Measurements from ENCODE around the gene TBC1D22A.
"Not testable (repeated sequence)": the region's sequence is repeated elsewhere in the genome, so short reads cannot be mapped to it uniquely, and the experiment has no call there.

Gene TBC1D22A

DNA sequence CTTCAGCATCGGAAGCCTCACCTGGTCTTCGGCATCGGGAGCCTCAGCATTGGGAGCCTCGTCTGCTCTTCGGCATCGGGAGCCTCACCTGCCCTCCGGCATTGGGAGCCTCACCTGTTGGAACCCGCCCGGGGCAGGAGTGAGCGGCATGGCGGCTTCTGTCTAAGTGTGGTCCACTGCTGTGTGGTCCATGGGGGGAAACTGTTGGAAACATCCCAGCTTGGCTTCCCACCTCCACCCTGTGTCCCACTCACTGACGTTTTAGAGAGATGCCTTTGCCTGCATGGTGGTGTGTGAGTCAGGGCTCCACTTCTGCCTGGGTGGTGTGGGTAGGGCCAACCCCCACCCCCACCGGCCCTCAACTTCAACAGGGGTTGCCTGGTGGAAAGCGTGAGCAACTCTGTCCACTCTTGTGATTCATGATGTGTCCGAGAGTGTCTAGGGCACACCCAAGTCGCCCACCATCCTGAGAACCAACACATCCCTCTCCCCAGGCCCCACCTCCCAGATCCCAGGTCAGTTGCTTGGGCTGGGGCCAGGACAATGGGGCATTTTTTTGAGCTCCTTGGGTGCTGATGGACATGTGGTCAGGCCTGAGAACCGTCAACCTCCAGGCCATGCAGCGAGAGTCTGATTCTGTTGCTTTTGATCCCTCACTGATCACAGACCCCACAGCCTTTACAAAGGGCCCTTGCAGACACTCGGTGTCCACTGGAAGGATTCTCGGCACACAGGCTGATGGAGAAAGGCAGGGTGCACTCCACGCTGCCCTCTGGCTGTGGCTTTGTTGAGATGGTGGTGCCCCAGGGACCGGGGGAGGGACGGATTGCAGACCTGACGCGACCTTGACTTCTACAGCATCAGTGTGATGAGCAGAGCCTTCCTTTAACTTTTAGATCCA, 406.7 kb downstream of the TBC1D22A start:
- no peak for DNase-seq (ENCODE audit: low read depth)

DNA sequence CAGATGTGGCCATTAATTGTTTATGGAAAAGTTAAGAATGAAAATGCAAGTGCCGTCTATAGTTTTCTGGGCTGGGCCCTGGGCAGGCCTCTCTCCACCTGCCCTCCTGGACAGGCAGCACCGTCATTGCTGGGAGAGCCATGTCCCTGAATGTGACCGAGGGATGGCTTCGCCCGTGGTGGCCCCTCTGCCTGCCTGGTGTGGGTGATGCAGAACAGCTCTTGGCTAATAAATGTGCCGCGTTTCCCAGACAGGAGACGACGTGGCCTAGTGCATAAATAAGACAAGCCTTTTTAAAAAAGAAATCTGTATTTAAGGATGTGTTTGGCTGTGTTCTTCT, 407.3 kb downstream of the TBC1D22A start:
- DNase-seq (ENCODE audit: low read depth), result no peak

- DNase-seq (ENCODE audit: low read depth), result not testable (repeated sequence)
Measured at GRCh38 chr22:47170511-47171440, 408.3 kb downstream of the TBC1D22A start.

DNA sequence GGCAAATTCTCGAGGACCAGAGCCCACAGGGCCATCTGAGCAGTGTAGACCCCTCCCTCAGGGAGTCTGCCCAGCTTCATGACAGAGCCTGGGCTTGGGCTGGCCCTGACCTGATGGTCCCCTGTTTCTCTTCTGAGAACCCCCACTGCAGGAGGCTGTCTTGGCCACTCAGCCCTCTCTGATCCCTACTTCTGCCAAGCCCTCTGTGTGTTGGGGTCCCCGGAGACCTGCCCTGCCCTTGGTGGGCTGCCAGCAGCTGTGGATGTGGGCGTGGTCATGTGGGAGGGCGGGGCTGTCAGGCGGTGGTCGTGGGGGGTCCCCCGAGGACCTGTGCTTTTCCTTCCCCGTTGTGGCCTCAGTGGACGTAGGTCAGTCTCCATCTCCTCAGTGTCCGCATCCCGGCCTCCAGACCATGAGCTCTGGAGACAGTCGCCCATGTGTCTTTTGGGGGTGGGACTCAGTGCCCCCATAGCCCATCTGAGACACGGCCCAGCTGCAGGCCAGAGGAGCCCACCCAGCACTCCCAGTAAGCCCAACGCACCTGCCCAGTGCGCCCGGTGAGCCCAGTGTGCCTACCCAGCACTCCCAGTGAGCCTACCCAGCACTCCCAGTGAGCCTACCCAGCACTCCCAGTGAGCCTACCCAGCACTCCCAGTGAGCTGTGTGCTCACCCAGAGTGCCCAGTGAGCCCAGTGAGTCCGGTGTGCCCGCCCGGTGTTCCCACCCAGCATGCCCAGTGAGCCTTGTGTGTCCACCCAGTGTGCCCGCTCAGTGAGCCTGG, 409.2 kb downstream of the TBC1D22A start:
- no peak for DNase-seq (ENCODE audit: low read depth)

DNA sequence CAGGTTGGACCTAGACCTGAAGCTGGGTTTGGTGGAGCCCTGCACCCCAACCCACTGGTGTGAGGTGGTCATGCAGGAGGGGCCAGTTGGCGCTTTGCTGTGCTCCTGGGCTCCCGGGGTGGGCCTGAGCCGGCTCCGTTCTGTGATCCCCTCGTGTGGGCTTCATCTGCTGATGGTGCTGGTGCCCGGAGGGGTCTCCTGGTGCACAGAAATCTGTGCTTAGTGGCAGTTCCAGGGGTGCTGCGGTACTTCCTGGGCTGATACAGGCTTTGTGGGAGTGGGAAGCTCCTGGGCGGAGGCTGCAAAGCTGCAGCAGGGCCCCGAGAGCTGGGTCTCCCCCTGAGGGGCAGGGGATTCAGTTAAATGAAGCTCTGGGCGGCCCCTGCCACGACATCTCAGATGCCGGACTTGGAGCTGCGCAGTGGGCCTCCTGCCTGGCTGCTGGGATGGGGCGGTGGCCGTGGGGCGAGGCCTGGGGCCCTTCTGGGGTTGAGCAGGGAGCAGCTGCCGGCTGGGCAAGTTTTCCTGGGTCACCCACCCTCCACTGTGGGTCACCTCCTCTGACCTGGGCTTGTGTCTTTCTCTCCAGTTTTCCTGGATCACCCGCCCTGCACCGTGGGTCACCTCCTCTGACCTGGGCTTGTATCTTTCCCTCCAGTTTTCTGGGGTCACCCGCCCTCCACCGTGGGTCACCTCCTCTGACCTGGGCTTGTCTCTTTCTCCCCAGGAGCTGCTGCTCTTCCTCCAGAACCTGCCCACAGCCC, 410.5 kb downstream of the TBC1D22A start:
- no peak for DNase-seq (ENCODE audit: low read depth)

DNA sequence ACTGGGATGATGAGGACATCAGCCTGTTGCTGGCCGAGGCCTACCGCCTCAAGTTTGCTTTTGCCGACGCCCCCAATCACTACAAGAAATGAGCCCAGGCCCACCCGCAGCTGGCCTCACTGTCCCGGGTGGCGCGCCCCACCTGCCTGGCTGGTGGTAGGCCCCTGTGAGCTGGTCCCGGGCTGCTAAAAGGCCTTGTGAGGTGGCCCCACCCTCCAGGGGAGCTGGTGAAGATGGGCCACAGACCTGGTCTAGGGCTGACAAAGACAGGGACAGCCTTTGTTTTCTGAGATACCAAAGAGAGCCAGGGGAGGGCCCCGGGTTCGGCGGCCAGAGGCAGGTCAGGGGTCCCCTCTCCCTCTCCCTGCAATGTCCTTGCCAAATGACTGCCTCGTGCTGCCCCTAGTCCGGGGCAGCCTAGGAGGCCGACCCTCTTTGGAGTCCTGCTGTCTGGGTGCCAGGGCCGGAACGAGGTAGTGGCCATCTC, 411.1 kb downstream of the TBC1D22A start:
- no peak for DNase-seq (ENCODE audit: low read depth)

DNA sequence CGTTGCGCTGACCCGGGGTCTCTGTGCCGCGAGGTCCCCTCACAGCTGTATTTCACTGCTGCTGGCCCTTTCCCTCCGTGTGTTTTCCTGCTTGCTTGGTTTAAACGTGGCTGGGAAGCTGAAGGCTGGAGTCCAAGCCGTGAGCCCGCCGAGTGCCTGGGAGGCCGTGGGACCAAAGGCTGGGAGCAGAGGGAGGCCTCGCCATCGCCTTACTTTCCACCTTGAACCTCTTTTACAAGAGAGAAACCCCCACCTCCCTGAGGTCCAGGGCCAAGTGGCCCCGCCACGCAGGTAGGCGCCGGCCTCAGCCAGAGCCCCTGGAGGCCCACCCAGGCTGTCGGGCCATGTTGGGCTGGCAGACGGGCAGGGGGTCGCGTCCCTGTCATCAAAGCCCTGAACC, 411.6 kb downstream of the TBC1D22A start:
- DNase-seq (ENCODE audit: low read depth), result no peak

DNA sequence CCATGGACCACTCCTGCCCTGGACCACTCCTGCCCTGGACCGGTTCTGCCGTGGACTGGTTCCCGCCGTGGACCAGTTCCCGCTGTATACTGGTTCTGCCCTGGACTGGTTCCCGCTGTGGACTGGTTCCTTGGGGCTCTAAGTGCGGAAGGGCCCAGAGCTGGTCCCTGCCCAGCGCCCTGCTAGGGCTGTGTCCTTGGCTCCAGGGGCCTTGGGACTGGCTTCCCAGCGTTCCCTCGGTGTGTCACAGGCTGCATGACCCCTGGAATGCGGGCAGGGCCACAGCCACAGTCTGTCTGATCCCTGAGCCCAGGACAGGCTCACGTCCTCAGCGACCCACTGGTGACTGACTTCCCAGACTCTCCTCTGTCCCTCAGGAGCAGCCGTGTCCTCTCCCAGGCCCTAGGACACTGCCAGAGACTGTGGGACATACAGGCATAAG, 412.2 kb downstream of the TBC1D22A start:
- no peak for DNase-seq (ENCODE audit: low read depth)

- DNase-seq (ENCODE audit: low read depth), result no peak
Measured at GRCh38 chr22:47175151-47176025, 412.9 kb downstream of the TBC1D22A start.

DNA sequence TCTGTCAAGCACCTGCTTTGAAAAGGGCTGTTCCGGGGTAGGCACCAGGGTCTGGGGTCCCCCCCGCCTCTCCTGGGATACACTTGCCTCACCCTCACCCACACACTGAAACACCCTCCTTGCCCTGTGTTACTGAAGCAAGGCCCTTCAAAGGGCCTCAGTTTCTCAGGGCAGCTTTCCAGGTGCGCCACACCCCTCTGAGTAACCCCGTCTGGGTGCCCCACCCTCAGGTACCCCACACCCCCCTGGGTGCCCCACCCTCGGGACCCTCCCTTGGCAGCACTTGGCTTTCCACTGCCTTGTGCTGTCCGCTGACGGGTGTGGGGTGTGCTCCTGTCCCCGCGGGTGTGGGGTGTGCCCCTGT, 413.6 kb downstream of the TBC1D22A start:
- no peak for DNase-seq (ENCODE audit: low read depth)

DNA sequence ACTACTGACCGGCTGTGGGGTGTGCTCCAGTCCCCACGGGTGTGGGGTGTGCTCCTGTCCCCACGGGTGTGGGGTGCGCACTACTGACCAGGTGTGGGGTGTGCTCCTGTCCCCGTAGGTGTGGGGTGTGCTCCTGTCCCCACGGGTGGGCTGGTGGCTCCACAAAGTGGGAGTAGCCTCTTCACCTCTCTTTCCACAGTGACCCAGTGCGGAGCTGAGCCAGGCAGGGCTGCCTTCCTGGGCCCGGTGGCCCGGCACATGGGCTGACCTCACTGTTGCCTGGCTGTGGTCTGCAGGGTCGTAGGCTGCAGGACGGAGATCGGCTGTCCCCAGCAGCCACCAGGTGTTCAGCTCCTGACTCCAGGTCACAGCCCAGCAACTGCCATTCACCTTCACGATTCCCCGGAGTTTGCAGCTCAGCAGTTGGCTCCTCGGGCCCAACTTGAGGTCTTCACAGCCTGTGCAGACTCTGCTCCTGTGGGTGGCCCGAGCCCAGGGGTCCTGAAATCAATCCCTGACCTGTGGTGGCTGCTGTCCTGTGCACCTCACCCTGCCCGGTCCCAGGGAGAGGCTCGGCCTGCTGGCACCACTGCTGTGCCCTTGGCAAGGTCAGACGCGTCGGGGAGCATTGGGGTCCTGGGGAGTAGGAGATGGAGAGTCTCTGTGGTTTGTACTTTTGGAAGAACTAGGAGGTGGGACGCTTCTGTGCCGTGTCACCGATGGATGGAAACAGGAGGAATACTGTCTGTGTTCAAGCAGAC, 414.3 kb downstream of the TBC1D22A start:
- no peak for DNase-seq (ENCODE audit: low read depth)

DNA sequence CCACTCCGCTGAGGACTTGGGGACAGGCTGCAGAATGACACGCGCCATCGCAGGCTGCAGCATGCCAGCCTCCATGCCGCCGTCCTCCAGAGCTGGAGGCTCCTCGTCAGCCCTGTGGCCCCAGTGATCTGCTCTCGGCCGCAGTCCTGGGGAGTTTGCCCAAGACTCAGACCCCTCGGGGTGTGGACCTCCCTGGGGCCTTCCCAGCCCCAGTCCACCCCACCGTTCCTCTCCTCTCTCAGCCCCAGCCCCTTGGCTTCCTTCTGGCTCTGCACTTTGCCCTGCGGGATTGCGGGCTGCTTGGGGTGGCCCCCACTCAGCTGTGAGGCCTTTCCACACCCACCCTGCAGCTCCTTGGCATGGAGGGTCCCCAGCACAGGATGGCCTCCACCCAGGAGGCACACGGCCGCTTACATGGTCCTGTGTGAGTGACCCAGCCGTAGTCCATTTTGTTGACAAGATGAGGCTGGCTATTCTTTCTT, 414.9 kb downstream of the TBC1D22A start:
- DNase-seq (ENCODE audit: low read depth), result no peak

DNA sequence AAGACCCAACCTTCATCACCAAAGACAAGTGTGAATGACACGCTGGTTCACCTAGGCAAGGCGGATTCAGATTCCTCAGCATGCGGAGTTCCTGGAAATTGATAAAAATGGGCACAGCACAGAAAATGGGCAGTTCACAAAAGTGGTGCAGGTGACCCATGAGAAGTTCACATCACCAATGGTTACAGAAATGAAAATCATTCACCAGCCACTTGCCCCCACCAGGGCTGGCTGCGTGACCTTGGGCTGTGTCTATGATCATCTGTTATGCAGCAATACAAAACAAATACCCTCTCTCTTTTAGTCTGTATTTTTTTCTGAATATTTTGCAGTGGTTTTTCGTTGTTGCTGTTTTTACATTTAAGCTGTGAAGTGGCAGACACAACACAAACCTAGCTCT, 415.9 kb downstream of the TBC1D22A start:
- no peak for DNase-seq (ENCODE audit: low read depth)

DNA sequence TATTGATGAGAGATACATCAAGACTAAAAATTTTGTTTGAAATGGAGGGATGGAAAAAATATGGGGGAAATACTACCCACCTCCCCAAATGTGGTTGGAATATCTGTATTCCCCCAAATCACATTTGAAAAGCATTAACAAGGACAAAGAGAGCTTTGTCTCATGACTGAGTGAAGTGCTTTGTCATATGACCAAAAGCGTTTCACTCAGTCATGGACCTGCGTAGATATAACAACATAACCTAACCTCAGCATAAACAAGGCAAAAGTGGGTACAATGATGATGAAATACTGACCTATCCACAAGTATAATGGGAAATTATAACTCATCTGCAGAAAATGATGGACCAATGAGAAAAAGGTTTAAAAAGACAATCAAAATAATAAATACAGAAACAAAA, 418.3 kb downstream of the TBC1D22A start:
- DNase-seq (ENCODE audit: low read depth), result no peak

DNA sequence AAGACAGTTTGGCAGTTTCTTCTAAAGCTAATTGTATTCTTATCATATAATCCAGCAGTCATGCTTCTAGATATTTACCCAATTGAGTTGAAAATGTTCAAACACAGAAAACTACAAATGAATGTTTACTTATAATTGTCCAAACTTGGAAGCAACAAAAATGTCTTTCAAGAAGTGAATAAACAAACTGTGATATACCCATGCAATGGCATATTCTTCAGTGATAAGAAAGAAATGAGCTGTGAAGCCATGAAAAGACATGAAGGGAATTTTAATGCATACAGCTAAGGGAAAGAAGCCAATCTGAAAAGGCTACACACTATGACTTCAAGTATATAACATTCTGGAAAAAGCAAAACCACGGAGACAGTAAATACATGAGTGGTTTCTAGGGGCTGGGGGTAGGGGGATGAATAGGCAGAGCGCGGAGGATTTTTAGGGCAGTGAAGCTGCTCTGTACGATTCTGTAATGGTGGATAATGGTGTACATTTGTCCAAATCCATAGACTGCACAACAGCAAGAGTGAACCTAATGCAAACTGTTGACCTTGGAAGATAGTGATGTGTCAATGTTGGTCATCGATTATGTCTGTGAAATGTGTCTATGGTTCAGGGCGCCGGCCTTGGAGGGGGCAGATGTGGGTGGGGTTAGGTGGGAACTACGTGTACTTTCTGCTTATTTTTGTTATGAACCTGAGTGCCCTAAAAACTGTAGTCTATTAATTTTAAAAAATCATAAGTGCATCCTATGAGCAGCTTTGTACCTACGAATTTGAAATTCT, 424.9 kb downstream of the TBC1D22A start:
- no peak for DNase-seq (ENCODE audit: low read depth)

DNA sequence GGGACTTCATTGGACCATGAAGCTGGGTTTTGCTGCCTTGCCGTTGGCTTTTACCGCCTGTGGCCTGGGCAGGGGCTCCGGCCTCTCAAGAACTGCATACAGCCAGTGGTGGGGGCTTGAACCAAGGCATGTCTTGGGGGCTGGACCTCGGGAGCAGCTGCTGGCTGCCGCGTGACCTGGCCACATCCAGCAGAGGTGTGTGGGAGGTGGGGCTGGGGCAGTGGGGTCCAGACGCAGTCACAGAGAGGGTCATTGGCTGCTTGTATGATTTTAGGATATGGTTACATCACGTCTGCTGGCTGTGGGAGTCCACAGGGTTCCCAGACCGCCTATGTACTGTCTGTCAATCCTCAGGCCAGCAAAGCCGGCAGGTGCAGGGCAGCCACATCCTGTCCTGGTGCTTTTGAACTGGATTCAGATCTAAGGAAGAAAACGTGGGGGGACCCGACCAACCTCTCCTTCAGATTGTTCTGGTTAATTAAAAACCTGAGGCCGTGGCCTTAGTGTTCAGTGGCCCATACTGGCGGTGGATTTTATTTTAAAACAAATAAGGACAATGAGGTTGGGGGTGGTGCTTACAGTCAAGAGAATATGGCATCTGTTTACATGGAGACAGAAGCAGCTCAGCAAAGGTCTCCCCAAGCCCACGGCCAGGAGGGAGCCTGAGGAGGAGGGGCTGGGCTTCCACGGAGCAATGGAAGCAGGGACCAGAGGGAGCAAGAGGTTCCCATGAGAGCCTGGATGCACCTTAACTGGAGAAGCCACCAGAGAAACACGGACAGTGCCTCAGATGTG, 426.0 kb downstream of the TBC1D22A start:
- DNase-seq (ENCODE audit: low read depth), result no peak

DNA sequence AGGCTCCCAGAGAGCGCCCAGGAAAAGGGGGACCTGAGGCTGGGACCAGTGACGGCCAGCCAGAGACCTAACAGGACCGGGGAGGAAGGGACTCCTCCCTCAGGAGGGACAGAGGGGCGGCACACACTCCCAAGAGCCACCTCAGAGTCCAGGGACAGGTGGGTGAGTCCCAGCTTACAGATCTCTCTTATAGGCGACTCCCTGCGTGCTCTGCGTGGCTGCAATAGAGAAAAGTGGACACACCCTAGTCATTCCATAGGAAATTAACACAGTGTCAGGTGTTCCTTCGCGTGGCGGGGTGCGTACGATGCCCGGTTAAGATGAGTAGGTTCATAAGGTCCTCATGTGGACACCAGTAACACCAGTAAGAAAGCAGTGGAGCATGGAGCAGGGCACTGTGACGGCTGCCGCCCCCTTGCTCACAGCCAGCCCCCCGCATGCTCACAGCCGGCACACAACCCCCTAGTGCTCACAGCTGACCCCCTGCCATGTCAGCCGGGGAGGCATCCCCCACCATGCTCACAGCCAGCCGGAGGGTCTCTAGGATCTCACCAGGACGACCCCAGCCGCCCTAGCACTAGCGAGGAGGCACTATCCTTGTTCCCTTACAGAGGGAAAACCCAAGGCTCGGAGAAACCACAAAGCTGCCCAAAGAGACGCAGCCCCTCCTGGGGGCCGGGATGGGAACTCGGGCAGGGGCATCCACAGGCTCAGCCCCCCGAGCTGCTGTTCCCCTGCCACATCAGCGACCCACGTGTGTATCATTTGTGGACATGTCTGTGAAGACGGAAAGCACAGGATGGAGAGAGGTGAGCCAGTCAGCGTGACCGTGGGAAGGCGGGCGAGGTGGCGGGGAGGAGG, 426.8 kb downstream of the TBC1D22A start:
- DNase-seq (ENCODE audit: low read depth), result no peak

Data from activated T-cell treated with anti-CD3 and anti-CD28 coated beads for 1 hour (primary cell).